ENCODE measurements around the gene CAMK2G. TPM values are rescaled to one million over a fixed set of nuclear protein-coding genes. Genes with fewer than 3 reads are reported as not detected.

CAMK2G gene
- total RNA-seq, 1 experiment from 2014 or later, result 41.4 TPM

DNA sequence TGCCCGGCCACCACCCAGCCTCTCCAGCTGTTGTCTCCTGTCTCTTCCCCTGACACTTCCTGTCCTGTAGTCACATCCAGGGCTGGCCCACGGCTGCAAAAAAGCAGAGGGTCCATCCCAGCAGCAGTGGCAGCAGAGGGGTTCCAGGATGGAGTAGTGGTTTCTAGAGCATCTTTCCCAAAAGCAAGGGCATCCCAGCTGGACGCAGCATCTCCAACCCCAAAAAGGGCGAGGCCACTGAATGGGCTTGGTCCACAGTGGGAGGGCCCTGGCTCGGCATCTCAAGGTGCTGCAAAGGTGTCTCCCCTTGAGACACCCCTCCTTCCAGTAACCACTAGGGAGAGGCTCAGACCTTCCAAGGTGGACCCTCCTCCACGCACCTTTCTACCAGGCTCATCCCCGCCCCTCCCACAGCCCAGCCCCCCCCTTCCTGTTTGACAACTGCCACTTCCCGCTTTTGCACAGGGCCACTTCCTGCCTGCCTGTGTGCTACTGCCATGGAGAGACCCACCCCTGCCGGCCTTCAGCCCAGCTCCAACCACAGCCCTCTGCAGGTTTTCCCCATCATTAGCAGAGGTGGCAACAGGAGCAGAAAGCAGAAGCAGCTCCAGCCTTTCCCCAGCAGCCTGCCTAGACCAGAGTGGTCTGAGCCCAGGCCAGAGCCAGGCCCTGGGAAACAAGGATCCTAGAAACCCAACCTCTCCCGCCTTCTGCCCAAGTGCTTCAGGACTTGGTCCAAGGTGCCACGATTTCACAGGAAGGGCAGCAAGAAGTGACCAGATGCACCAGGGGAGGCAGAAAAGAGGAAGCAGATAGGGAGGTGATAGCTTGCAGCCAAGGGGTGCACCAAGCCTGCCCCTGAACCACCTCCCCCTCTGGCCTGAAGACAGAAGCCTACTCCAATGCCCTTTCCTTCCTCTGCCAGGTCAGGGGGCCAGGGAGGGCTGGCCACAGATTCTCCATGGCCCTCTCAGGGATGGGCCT is 8.6 kb downstream of the CAMK2G start:
- POLR2A ChIA-PET, result no interaction called here
- no peaks in the 10 kb centered on the region for H3K27me3 ChIP-seq (ENCODE audit: control insufficient read depth, insufficient read depth, low read length)
- no peaks in the 10 kb centered on the region for H3K4me1 ChIP-seq (ENCODE audit: control insufficient read depth, insufficient read depth, low read length)
- no peak for TF ChIP-seq TCF7L2 (IDR thresholded peaks at IDR 0.05; ENCODE audit: low read depth, low read length)
- TF ChIP-seq, protein P1, sequence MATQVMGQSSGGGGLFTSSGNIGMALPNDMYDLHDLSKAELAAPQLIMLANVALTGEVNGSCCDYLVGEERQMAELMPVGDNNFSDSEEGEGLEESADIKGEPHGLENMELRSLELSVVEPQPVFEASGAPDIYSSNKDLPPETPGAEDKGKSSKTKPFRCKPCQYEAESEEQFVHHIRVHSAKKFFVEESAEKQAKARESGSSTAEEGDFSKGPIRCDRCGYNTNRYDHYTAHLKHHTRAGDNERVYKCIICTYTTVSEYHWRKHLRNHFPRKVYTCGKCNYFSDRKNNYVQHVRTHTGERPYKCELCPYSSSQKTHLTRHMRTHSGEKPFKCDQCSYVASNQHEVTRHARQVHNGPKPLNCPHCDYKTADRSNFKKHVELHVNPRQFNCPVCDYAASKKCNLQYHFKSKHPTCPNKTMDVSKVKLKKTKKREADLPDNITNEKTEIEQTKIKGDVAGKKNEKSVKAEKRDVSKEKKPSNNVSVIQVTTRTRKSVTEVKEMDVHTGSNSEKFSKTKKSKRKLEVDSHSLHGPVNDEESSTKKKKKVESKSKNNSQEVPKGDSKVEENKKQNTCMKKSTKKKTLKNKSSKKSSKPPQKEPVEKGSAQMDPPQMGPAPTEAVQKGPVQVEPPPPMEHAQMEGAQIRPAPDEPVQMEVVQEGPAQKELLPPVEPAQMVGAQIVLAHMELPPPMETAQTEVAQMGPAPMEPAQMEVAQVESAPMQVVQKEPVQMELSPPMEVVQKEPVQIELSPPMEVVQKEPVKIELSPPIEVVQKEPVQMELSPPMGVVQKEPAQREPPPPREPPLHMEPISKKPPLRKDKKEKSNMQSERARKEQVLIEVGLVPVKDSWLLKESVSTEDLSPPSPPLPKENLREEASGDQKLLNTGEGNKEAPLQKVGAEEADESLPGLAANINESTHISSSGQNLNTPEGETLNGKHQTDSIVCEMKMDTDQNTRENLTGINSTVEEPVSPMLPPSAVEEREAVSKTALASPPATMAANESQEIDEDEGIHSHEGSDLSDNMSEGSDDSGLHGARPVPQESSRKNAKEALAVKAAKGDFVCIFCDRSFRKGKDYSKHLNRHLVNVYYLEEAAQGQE (IDR thresholded peaks at IDR 0.05; ENCODE audit: insufficient read depth in 1 of 2, low read depth in 2 of 2, low read length in 1 of 2), result no peak
- TF ChIP-seq SIN3A (IDR thresholded peaks at IDR 0.05; ENCODE audit: borderline replicate concordance, insufficient read depth, low read depth, low read length), result no peak
- TF ChIP-seq CTCF (IDR thresholded peaks at IDR 0.05), result no peak
- no peak for TF ChIP-seq POLR2AphosphoS5 (IDR thresholded peaks at IDR 0.05; ENCODE audit: low read depth, low read length)
- in situ Hi-C loops (cut with HindIII; ENCODE audit: low pct_unique_long_range_greater_than_20kb, low sequenced_read_pairs), result no loop called here
- BruUV-seq (replicated peaks), result no TSS peak
- no peak overlapping the region for H3K27ac ChIP-seq (ENCODE audit: low read length)
- CTCF ChIA-PET, result no interaction called here
- ATAC-seq, result no peak
- no peaks in the 10 kb centered on the region for H3K36me3 ChIP-seq (ENCODE audit: control insufficient read depth, insufficient read depth, low read length)
- no peak for DNase-seq (ENCODE audit: low read depth, low spot score)
- intact Hi-C loops (cut with micrococcal nuclease; ENCODE audit: unreplicated experiment), result no loop called here
- H3K4me3 ChIP-seq (ENCODE audit: low read depth in 2 of 2, low read length in 2 of 2), result no peak overlapping the region
- H3K9me3 ChIP-seq (ENCODE audit: control insufficient read depth, insufficient read depth, low read depth, low read length), result no peaks in the 10 kb centered on the region

GRCh38 chr10:73865107-73865458 is 9.3 kb downstream of the CAMK2G start:
- ATAC-seq (no peak), DNase-seq (ENCODE audit: low read depth, low spot score) (no peak)
- Histone ChIP-seq H3K36me3 (ENCODE audit: control insufficient read depth, insufficient read depth, low read length) (peaks cover 3% of the 10 kb centered on the region; the same call in 1 of the 2 replicates), H3K4me3 (ENCODE audit: low read depth in 2 of 2, low read length in 2 of 2) (no peak overlapping the region), H3K9me3 (ENCODE audit: control insufficient read depth, insufficient read depth, low read depth, low read length) (no peaks in the 10 kb centered on the region), H3K27ac (ENCODE audit: low read length) (no peak overlapping the region), H3K27me3 (ENCODE audit: control insufficient read depth, insufficient read depth, low read length) (no peaks in the 10 kb centered on the region), H3K4me1 (ENCODE audit: control insufficient read depth, insufficient read depth, low read length) (no peaks in the 10 kb centered on the region)
- CTCF ChIA-PET, result no interaction called here
- BruUV-seq (replicated peaks), result no TSS peak
- POLR2A ChIA-PET, result interaction anchor here (0.6 kb wide), 1 partner anchor 37 kb away, joined by 3 read pairs; no protein-coding TSS in a partner anchor
- TF ChIP-seq, protein P1 (IDR thresholded peaks at IDR 0.05; ENCODE audit: insufficient read depth in 1 of 2, low read depth in 2 of 2, low read length in 1 of 2), result no peak
- no peak for TF ChIP-seq CTCF (IDR thresholded peaks at IDR 0.05)
- no peak for TF ChIP-seq TCF7L2 (IDR thresholded peaks at IDR 0.05; ENCODE audit: low read depth, low read length)
- no peak for TF ChIP-seq SIN3A (IDR thresholded peaks at IDR 0.05; ENCODE audit: borderline replicate concordance, insufficient read depth, low read depth, low read length)
- TF ChIP-seq POLR2AphosphoS5 (IDR thresholded peaks at IDR 0.05; ENCODE audit: low read depth, low read length), result no peak
- in situ Hi-C loops (cut with HindIII; ENCODE audit: low pct_unique_long_range_greater_than_20kb, low sequenced_read_pairs) (no loop called here), intact Hi-C loops (cut with micrococcal nuclease; ENCODE audit: unreplicated experiment) (no loop called here)

All from Panc1 (cell line).